Measurements from ENCODE around the gene CELSR1. TPM values are rescaled to one million over a fixed set of nuclear protein-coding genes. Genes with fewer than 3 reads are reported as not detected.

Gene CELSR1
- total RNA-seq, 2 experiments from 2014 or later: 1.0 to 1.1 TPM

DNA sequence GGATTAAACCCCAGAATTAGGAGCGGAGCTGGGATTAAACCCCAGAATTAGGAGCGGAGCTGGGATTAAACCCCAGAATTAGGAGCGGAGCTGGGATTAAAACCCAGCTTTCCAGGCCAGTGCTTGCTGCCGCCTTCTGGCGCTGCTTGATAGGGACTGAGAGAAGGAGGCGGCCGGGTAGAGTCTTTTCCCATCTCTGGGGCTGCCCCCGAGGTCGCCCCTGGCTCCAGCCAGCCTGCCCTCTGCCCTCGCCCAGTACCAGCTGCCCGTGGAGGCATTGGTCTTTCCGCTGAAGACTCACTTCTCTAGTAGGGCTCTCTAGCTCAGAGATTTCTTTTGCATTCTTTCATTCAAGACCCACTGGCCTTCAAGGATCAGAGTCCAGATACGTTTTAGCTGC lies 196.7 kb downstream of the CELSR1 start:
- no peak overlapping the region for H3K27ac Mint-ChIP-seq
- CTCF ChIA-PET: no interaction called here
- intact Hi-C loops (cut with DNase I, micrococcal nuclease): no loop called here
- no peaks in the 10 kb centered on the region for H3K9me3 ChIP-seq (ENCODE audit: control insufficient read depth in 1 of 2, insufficient read depth in 1 of 2, low read length in 2 of 2)
- no peaks in the 10 kb centered on the region for H3K9me3 Mint-ChIP-seq
- H3K36me3 ChIP-seq (ENCODE audit: insufficient read depth, low read length): peaks cover 73% of the 10 kb centered on the region
- H3K4me1 Mint-ChIP-seq (ENCODE audit: low read depth): peaks cover 47% of the 10 kb centered on the region
- no peaks in the 10 kb centered on the region for H3K27me3 Mint-ChIP-seq
- TF ChIP-seq, protein P1, sequence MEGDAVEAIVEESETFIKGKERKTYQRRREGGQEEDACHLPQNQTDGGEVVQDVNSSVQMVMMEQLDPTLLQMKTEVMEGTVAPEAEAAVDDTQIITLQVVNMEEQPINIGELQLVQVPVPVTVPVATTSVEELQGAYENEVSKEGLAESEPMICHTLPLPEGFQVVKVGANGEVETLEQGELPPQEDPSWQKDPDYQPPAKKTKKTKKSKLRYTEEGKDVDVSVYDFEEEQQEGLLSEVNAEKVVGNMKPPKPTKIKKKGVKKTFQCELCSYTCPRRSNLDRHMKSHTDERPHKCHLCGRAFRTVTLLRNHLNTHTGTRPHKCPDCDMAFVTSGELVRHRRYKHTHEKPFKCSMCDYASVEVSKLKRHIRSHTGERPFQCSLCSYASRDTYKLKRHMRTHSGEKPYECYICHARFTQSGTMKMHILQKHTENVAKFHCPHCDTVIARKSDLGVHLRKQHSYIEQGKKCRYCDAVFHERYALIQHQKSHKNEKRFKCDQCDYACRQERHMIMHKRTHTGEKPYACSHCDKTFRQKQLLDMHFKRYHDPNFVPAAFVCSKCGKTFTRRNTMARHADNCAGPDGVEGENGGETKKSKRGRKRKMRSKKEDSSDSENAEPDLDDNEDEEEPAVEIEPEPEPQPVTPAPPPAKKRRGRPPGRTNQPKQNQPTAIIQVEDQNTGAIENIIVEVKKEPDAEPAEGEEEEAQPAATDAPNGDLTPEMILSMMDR (IDR thresholded peaks at IDR 0.05): no peak
- peaks cover 10% of the 10 kb centered on the region for H3K4me1 ChIP-seq (ENCODE audit: insufficient read depth, low read length)
- no peak overlapping the region for H3K27ac ChIP-seq (ENCODE audit: low read depth in 1 of 2, low read length in 2 of 2)
- no peak overlapping the region for H3K4me3 ChIP-seq (ENCODE audit: low read length)
- H3K27me3 ChIP-seq (ENCODE audit: control insufficient read depth in 1 of 2, insufficient read depth in 2 of 2, low read length in 2 of 2): no peaks in the 10 kb centered on the region
- ATAC-seq (ENCODE audit: poor library complexity) (no peak), DNase-seq (no peak)
- H3K4me3 Mint-ChIP-seq: no peak overlapping the region
- POLR2A ChIA-PET: no interaction called here
- H3K36me3 Mint-ChIP-seq (ENCODE audit: low read depth): peaks cover 91% of the 10 kb centered on the region

DNA sequence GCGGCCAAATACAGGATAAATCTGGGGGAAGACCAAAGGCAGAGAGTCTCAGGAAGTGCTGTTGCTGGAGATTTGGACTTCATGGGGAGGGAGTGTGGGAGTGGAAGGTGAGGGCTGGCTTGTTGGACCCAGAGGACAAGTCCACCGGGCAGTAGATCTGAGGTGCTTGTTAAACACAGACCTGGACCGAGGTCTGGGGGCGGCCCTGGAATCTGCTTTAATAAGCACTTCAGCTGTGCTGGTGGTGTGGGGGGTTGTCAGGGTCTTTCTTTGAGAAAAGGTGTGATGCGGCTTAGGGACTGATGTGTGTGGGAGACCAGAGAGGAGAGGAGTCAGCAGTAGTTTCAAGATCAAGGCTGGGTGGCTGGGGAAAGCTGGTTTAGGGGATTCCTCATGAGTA lies 197.5 kb downstream of the CELSR1 start:
- Histone ChIP-seq H3K27ac (ENCODE audit: low read depth in 1 of 2, low read length in 2 of 2) (no peak overlapping the region), H3K4me1 (ENCODE audit: insufficient read depth, low read length) (peaks cover 12% of the 10 kb centered on the region), H3K27me3 (ENCODE audit: control insufficient read depth in 1 of 2, insufficient read depth in 2 of 2, low read length in 2 of 2) (no peaks in the 10 kb centered on the region), H3K36me3 (ENCODE audit: insufficient read depth, low read length) (peaks cover 67% of the 10 kb centered on the region), H3K9me3 (ENCODE audit: control insufficient read depth in 1 of 2, insufficient read depth in 1 of 2, low read length in 2 of 2) (no peaks in the 10 kb centered on the region), H3K4me3 (ENCODE audit: low read length) (no peak overlapping the region)
- H3K36me3 Mint-ChIP-seq (ENCODE audit: low read depth): peaks cover 85% of the 10 kb centered on the region
- H3K27ac Mint-ChIP-seq: no peak overlapping the region
- H3K4me3 Mint-ChIP-seq: no peak overlapping the region
- TF ChIP-seq, protein P1 (IDR thresholded peaks at IDR 0.05): no peak
- DNase-seq (no peak), ATAC-seq (ENCODE audit: poor library complexity) (no peak)
- H3K4me1 Mint-ChIP-seq (ENCODE audit: low read depth): peaks cover 51% of the 10 kb centered on the region
- CTCF ChIA-PET: no interaction called here
- POLR2A ChIA-PET: no interaction called here
- intact Hi-C loops (cut with DNase I, micrococcal nuclease): no loop called here
- no peaks in the 10 kb centered on the region for H3K9me3 Mint-ChIP-seq
- H3K27me3 Mint-ChIP-seq: no peaks in the 10 kb centered on the region

DNA sequence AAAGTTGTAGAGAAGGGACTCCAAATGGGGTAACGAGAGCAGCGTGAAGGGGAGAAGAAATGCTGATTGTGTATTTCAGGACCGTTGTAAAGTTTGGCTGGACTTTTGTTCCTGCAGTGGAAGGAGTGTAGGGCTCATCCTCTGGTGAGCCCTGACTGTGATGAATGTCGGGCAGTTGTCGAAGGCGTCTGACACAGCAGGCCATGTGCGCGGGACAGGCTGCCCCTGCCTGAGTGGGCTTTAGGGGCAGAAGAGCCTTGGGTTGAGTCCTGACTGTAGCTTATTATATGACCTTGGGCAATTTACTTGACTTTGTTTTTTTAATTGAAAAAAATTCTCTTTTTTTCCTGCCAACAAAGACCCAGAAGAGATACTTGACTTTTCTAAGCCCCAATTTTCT lies 198.8 kb downstream of the CELSR1 start:
- H3K27me3 Mint-ChIP-seq: no peaks in the 10 kb centered on the region
- peaks cover 20% of the 10 kb centered on the region for H3K4me1 ChIP-seq (ENCODE audit: insufficient read depth, low read length)
- H3K9me3 ChIP-seq (ENCODE audit: control insufficient read depth in 1 of 2, insufficient read depth in 1 of 2, low read length in 2 of 2): no peaks in the 10 kb centered on the region
- no peak overlapping the region for H3K27ac Mint-ChIP-seq
- DNase-seq (no peak), ATAC-seq (ENCODE audit: poor library complexity) (no peak)
- H3K27me3 ChIP-seq (ENCODE audit: control insufficient read depth in 1 of 2, insufficient read depth in 2 of 2, low read length in 2 of 2): no peaks in the 10 kb centered on the region
- ChIA-PET POLR2A (no interaction called here), CTCF (no interaction called here)
- H3K36me3 Mint-ChIP-seq (ENCODE audit: low read depth): peaks cover 72% of the 10 kb centered on the region
- H3K9me3 Mint-ChIP-seq: no peaks in the 10 kb centered on the region
- intact Hi-C loops (cut with DNase I, micrococcal nuclease): no loop called here
- peak overlapping the region; percentile 7 for H3K4me3 Mint-ChIP-seq
- TF ChIP-seq, protein P1 (IDR thresholded peaks at IDR 0.05): no peak
- peaks cover 48% of the 10 kb centered on the region for H3K4me1 Mint-ChIP-seq (ENCODE audit: low read depth)
- no peak overlapping the region for H3K27ac ChIP-seq (ENCODE audit: low read depth in 1 of 2, low read length in 2 of 2)
- H3K4me3 ChIP-seq (ENCODE audit: low read length): no peak overlapping the region
- peaks cover 55% of the 10 kb centered on the region for H3K36me3 ChIP-seq (ENCODE audit: insufficient read depth, low read length)

Data from CD4-positive, alpha-beta T cell (primary cell).